H1 (cell line): ENCODE measurements around the gene VSTM2B.

ENCODE experiments used
- CHD2 ChIP-seq: IDR thresholded peaks from 2 replicates; pipeline ENCODE4 v1.6.1; 2012; ENCODE audit warnings: low read length, improper control_type of control experiment
- EZH2 ChIP-seq: fragments of 200-600 bp; sonication (generic); IDR thresholded peaks from 2 replicates; pipeline ENCODE4 v1.7.1; 2012; ENCODE audit warnings: low read depth, mild to moderate bottlenecking, moderate library complexity, low read length, inconsistent platforms; ENCODE audit not compliant: severe bottlenecking
- JUND ChIP-seq: IDR thresholded peaks from 2 replicates; pipeline ENCODE4 v1.6.1; 2011; ENCODE audit warnings: mild to moderate bottlenecking, improper control_type of control experiment, low read length
- POLR2AphosphoS5 ChIP-seq: IDR thresholded peaks from 2 replicates; pipeline ENCODE4 v1.6.1; 2011; ENCODE audit warnings: low read depth, low read length
- SP2 ChIP-seq: IDR thresholded peaks from 2 replicates; pipeline ENCODE4 v1.6.1; 2012; ENCODE audit warnings: mild to moderate bottlenecking, low read length, inconsistent platforms
- SRF ChIP-seq: IDR thresholded peaks from 2 replicates; pipeline ENCODE4 v1.6.1; 2011; ENCODE audit warnings: mild to moderate bottlenecking, low read depth, low read length, moderate library complexity
- TBP ChIP-seq: IDR thresholded peaks from 2 replicates; pipeline ENCODE4 v1.6.1; 2011; ENCODE audit warnings: low read depth, low read length, improper control_type of control experiment
- USF2 ChIP-seq: IDR thresholded peaks from 2 replicates; pipeline ENCODE4 v1.6.1; 2011; ENCODE audit warnings: low read length, improper control_type of control experiment
- ZNF274 ChIP-seq: IDR thresholded peaks from 2 replicates; pipeline ENCODE4 v1.7.0; 2012; ENCODE audit warnings: low read length, borderline replicate concordance; ENCODE audit errors: extremely low read depth
- TF ChIP-seq, protein P1 (sequence below), 3 experiments: IDR thresholded peaks; 1 replicate in 2 of 3; 2 replicates in 1 of 3; pipeline versions ENCODE4 v1.5.1 to v1.6.1; 2011; ENCODE audit warnings: low read length in 3 of 3, mild to moderate bottlenecking in 3 of 3, inconsistent platforms in 2 of 3, low read depth in 1 of 3, moderate library complexity in 1 of 3; ENCODE audit not compliant: insufficient read depth in 1 of 3; ENCODE audit errors: control extremely low read depth in 1 of 3
- TF ChIP-seq, protein P2 (sequence below): IDR thresholded peaks from 2 replicates; pipeline ENCODE4 v1.6.1; 2011; ENCODE audit warnings: low read depth, mild to moderate bottlenecking, low read length; ENCODE audit not compliant: insufficient read depth

- TF ChIP-seq SP2 (no peak), CHD2 (no peak), EZH2 (no peak), USF2 (no peak), JUND (no peak), TBP (no peak), SRF (no peak), POLR2AphosphoS5 (no peak), ZNF274 (no peak)
- TF ChIP-seq, protein P1, sequence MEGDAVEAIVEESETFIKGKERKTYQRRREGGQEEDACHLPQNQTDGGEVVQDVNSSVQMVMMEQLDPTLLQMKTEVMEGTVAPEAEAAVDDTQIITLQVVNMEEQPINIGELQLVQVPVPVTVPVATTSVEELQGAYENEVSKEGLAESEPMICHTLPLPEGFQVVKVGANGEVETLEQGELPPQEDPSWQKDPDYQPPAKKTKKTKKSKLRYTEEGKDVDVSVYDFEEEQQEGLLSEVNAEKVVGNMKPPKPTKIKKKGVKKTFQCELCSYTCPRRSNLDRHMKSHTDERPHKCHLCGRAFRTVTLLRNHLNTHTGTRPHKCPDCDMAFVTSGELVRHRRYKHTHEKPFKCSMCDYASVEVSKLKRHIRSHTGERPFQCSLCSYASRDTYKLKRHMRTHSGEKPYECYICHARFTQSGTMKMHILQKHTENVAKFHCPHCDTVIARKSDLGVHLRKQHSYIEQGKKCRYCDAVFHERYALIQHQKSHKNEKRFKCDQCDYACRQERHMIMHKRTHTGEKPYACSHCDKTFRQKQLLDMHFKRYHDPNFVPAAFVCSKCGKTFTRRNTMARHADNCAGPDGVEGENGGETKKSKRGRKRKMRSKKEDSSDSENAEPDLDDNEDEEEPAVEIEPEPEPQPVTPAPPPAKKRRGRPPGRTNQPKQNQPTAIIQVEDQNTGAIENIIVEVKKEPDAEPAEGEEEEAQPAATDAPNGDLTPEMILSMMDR (IDR thresholded peaks at IDR 0.05; ENCODE audit: control extremely low read depth in 1 of 3, insufficient read depth in 1 of 3, low read depth in 1 of 3, low read length in 3 of 3): no peak
- TF ChIP-seq, protein P2, sequence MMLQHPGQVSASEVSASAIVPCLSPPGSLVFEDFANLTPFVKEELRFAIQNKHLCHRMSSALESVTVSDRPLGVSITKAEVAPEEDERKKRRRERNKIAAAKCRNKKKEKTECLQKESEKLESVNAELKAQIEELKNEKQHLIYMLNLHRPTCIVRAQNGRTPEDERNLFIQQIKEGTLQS: no peak
Observed at GRCh38 chr19:29554149-29554548, 28.4 kb downstream of the VSTM2B start.
